ENCODE results near the gene SIPA1L3.

The SIPA1L3 gene

GRCh38 chr19:38248421-38248820 is 341.4 kb downstream of the SIPA1L3 start:
- TF ChIP-seq EZH2phosphoT487 (IDR thresholded peaks at IDR 0.05; ENCODE audit: low read depth) (no peak), CTCF (IDR thresholded peaks at IDR 0.05; ENCODE audit: low read depth, low read length) (no peak)

GRCh38 chr19:38250428-38250820 is 343.4 kb downstream of the SIPA1L3 start:
- Histone ChIP-seq H4K20me1 (ENCODE audit: insufficient read depth, low read length) (no peaks in the 10 kb centered on the region), H3K27me3 (ENCODE audit: low read depth, low read length) (no peaks in the 10 kb centered on the region), H3K4me1 (ENCODE audit: low read length) (peaks cover 30% of the 10 kb centered on the region), H3K4me2 (ENCODE audit: low read length) (no peak overlapping the region), H3K9ac (ENCODE audit: low read length) (no peak overlapping the region), H3K36me3 (replicated peaks; ENCODE audit: low read depth, low read length) (no peaks in the 10 kb centered on the region), H2AFZ (ENCODE audit: low read depth, low read length) (no peak overlapping the region), H3K79me2 (ENCODE audit: low read length) (no peaks in the 10 kb centered on the region), H3K9me3 (ENCODE audit: insufficient read depth, low read length) (no peaks in the 10 kb centered on the region), H3K4me3 (ENCODE audit: low read length) (no peak overlapping the region), H3K27ac (ENCODE audit: low read length) (no peak overlapping the region)
- TF ChIP-seq EZH2phosphoT487 (IDR thresholded peaks at IDR 0.05; ENCODE audit: low read depth) = no peak
- no peak for TF ChIP-seq CTCF (IDR thresholded peaks at IDR 0.05; ENCODE audit: low read depth, low read length)

More at GRCh38 chr19:38248421-38248820, 341.4 kb downstream of the SIPA1L3 start:
- no peaks in the 10 kb centered on the region for H4K20me1 ChIP-seq (ENCODE audit: insufficient read depth, low read length)
- no peak overlapping the region for H3K9ac ChIP-seq (ENCODE audit: low read length)
- H3K27me3 ChIP-seq (ENCODE audit: low read depth, low read length) = no peaks in the 10 kb centered on the region
- no peaks in the 10 kb centered on the region for H3K9me3 ChIP-seq (ENCODE audit: insufficient read depth, low read length)
- no peak overlapping the region for H3K4me2 ChIP-seq (ENCODE audit: low read length)
- no peak overlapping the region for H3K4me3 ChIP-seq (ENCODE audit: low read length)
- H3K79me2 ChIP-seq (ENCODE audit: low read length) = no peaks in the 10 kb centered on the region
- no peak overlapping the region for H3K27ac ChIP-seq (ENCODE audit: low read length)
- no peak overlapping the region for H2AFZ ChIP-seq (ENCODE audit: low read depth, low read length)
- H3K36me3 ChIP-seq (replicated peaks; ENCODE audit: low read depth, low read length) = no peaks in the 10 kb centered on the region
- peaks cover 39% of the 10 kb centered on the region for H3K4me1 ChIP-seq (ENCODE audit: low read length)

GRCh38 chr19:38250821-38251563 is 344.0 kb downstream of the SIPA1L3 start:
- Histone ChIP-seq H3K27me3 (ENCODE audit: low read depth, low read length) (no peaks in the 10 kb centered on the region), H4K20me1 (ENCODE audit: insufficient read depth, low read length) (no peaks in the 10 kb centered on the region), H3K79me2 (ENCODE audit: low read length) (no peaks in the 10 kb centered on the region), H2AFZ (ENCODE audit: low read depth, low read length) (no peak overlapping the region), H3K9me3 (ENCODE audit: insufficient read depth, low read length) (no peaks in the 10 kb centered on the region), H3K27ac (ENCODE audit: low read length) (no peak overlapping the region), H3K4me3 (ENCODE audit: low read length) (no peak overlapping the region), H3K4me1 (ENCODE audit: low read length) (peaks cover 24% of the 10 kb centered on the region), H3K4me2 (ENCODE audit: low read length) (no peak overlapping the region), H3K9ac (ENCODE audit: low read length) (no peak overlapping the region), H3K36me3 (replicated peaks; ENCODE audit: low read depth, low read length) (no peaks in the 10 kb centered on the region)
- TF ChIP-seq EZH2phosphoT487 (IDR thresholded peaks at IDR 0.05; ENCODE audit: low read depth) (no peak), CTCF (IDR thresholded peaks at IDR 0.05; ENCODE audit: low read depth, low read length) (no peak)

- Histone ChIP-seq H3K27me3 (ENCODE audit: low read depth, low read length) (no peaks in the 10 kb centered on the region), H3K4me3 (ENCODE audit: low read length) (no peak overlapping the region), H2AFZ (ENCODE audit: low read depth, low read length) (no peak overlapping the region), H3K4me1 (ENCODE audit: low read length) (peaks cover 18% of the 10 kb centered on the region), H3K4me2 (ENCODE audit: low read length) (no peak overlapping the region), H3K79me2 (ENCODE audit: low read length) (no peaks in the 10 kb centered on the region), H3K9me3 (ENCODE audit: insufficient read depth, low read length) (no peaks in the 10 kb centered on the region), H3K27ac (ENCODE audit: low read length) (no peak overlapping the region), H4K20me1 (ENCODE audit: insufficient read depth, low read length) (no peaks in the 10 kb centered on the region), H3K9ac (ENCODE audit: low read length) (no peak overlapping the region), H3K36me3 (replicated peaks; ENCODE audit: low read depth, low read length) (no peaks in the 10 kb centered on the region)
- TF ChIP-seq CTCF (IDR thresholded peaks at IDR 0.05; ENCODE audit: low read depth, low read length) (no peak), EZH2phosphoT487 (IDR thresholded peaks at IDR 0.05; ENCODE audit: low read depth) (no peak)
These were observed 344.6 kb downstream of the SIPA1L3 start for GRCh38 chr19:38251564-38252051.

Measured in OCI-LY3 (cell line).